Ectodermal cell (in vitro differentiated cells): ENCODE measurements around the gene C2CD4D.

Experiments
- H3K27ac ChIP-seq: 2 replicates; pipeline ENCODE4 v1.7.0; 2013; ENCODE audit warnings: mild to moderate bottlenecking, low read depth, low read length; ENCODE audit not compliant: insufficient read depth, poor library complexity, severe bottlenecking
- H3K27me3 ChIP-seq: 2 replicates; pipeline ENCODE4 v1.7.0; 2013; ENCODE audit warnings: mild to moderate bottlenecking, low read length; ENCODE audit not compliant: insufficient read depth, control insufficient read depth, poor library complexity, severe bottlenecking
- H3K36me3 ChIP-seq: one replicate; pipeline ENCODE4 v1.7.0; 2013; ENCODE audit warnings: low read length; ENCODE audit not compliant: control insufficient read depth, insufficient read depth
- H3K4me1 ChIP-seq: one replicate; pipeline ENCODE4 v1.7.0; 2013; ENCODE audit warnings: low read length; ENCODE audit not compliant: control insufficient read depth, insufficient read depth
- H3K4me3 ChIP-seq: 2 replicates; pipeline ENCODE4 v1.7.0; 2013; ENCODE audit warnings: low read depth, low read length, control low read depth; ENCODE audit not compliant: insufficient read depth
- H3K9me3 ChIP-seq: 2 replicates; pipeline ENCODE4 v1.7.0; 2013; ENCODE audit warnings: mild to moderate bottlenecking, low read length, moderate library complexity; ENCODE audit not compliant: control insufficient read depth
- WGBS, 2 experiments: methylation state at CpG; one replicate each; pipeline ENCODE4 v1.1.7; 2013; ENCODE audit warnings: missing lambda C conversion rate in 2 of 2; 5-methylcytosine and 5-hydroxymethylcytosine counted together

Gene C2CD4D

GRCh38 chr1:151815716-151816327 lies 23.8 kb downstream of the C2CD4D start:
- Histone ChIP-seq H3K4me1 (no peaks in the 10 kb centered on the region), H3K27me3 (no peaks in the 10 kb centered on the region), H3K9me3 (no peaks in the 10 kb centered on the region), H3K27ac (no peak overlapping the region), H3K4me3 (no peak overlapping the region), H3K36me3 (no peaks in the 10 kb centered on the region)
- 91 to 92% methylated on average over 11 to 12 of the region's 12 CpGs for WGBS, 2 experiments

GRCh38 chr1:151814971-151815545 lies 24.6 kb downstream of the C2CD4D start:
- WGBS, 2 experiments = 92% methylated on average over 8 of the region's 8 CpGs
- H3K27me3 ChIP-seq = no peaks in the 10 kb centered on the region
- no peaks in the 10 kb centered on the region for H3K4me1 ChIP-seq
- no peak overlapping the region for H3K27ac ChIP-seq
- no peak overlapping the region for H3K4me3 ChIP-seq
- no peaks in the 10 kb centered on the region for H3K36me3 ChIP-seq
- no peaks in the 10 kb centered on the region for H3K9me3 ChIP-seq

- Histone ChIP-seq H3K4me1 (no peaks in the 10 kb centered on the region), H3K36me3 (no peaks in the 10 kb centered on the region), H3K4me3 (no peak overlapping the region), H3K27ac (no peak overlapping the region), H3K27me3 (no peaks in the 10 kb centered on the region), H3K9me3 (no peaks in the 10 kb centered on the region)
- 91 to 93% methylated on average over 15 of the region's 15 CpGs for WGBS, 2 experiments
These were observed 25.2 kb downstream of the C2CD4D start for GRCh38 chr1:151814426-151814825.

- Histone ChIP-seq H3K9me3 (no peaks in the 10 kb centered on the region), H3K36me3 (no peaks in the 10 kb centered on the region), H3K27ac (no peak overlapping the region), H3K4me1 (no peaks in the 10 kb centered on the region), H3K4me3 (no peak overlapping the region), H3K27me3 (no peaks in the 10 kb centered on the region)
- WGBS, 2 experiments = 92 to 97% methylated on average over 12 of the region's 12 CpGs
These were observed 26.2 kb downstream of the C2CD4D start for GRCh38 chr1:151813271-151813977.

- Histone ChIP-seq H3K4me3 (no peak overlapping the region), H3K27me3 (no peaks in the 10 kb centered on the region), H3K4me1 (no peaks in the 10 kb centered on the region), H3K9me3 (no peaks in the 10 kb centered on the region), H3K36me3 (no peaks in the 10 kb centered on the region), H3K27ac (no peak overlapping the region)
- WGBS, 2 experiments = 88 to 91% methylated on average over 9 of the region's 9 CpGs
These were observed 28.4 kb downstream of the C2CD4D start for GRCh38 chr1:151811181-151811580.

GRCh38 chr1:151809985-151810556 lies 29.5 kb downstream of the C2CD4D start:
- no peak overlapping the region for H3K27ac ChIP-seq
- WGBS, 2 experiments = 97 to 100% methylated on average over 1 of the region's 1 CpG
- H3K4me3 ChIP-seq = no peak overlapping the region
- H3K27me3 ChIP-seq = no peaks in the 10 kb centered on the region
- no peaks in the 10 kb centered on the region for H3K9me3 ChIP-seq
- H3K36me3 ChIP-seq = no peaks in the 10 kb centered on the region
- H3K4me1 ChIP-seq = no peaks in the 10 kb centered on the region

GRCh38 chr1:151809290-151809984 lies 30.2 kb downstream of the C2CD4D start:
- WGBS, 2 experiments = 84 to 86% methylated on average over 7 to 8 of the region's 8 CpGs
- H3K9me3 ChIP-seq = no peaks in the 10 kb centered on the region
- H3K4me3 ChIP-seq = no peak overlapping the region
- H3K27me3 ChIP-seq = no peaks in the 10 kb centered on the region
- no peaks in the 10 kb centered on the region for H3K4me1 ChIP-seq
- H3K36me3 ChIP-seq = no peaks in the 10 kb centered on the region
- H3K27ac ChIP-seq = no peak overlapping the region

- Histone ChIP-seq H3K9me3 (no peaks in the 10 kb centered on the region), H3K36me3 (no peaks in the 10 kb centered on the region), H3K27ac (no peak overlapping the region), H3K27me3 (no peaks in the 10 kb centered on the region), H3K4me1 (no peaks in the 10 kb centered on the region), H3K4me3 (no peak overlapping the region)
- 82 to 90% methylated on average over 1 of the region's 1 CpG for WGBS, 2 experiments
These were observed 31.9 kb downstream of the C2CD4D start for GRCh38 chr1:151807766-151808165.

- no peaks in the 10 kb centered on the region for H3K9me3 ChIP-seq
- WGBS, 2 experiments = 92% methylated on average over 5 of the region's 5 CpGs
- no peaks in the 10 kb centered on the region for H3K27me3 ChIP-seq
- no peaks in the 10 kb centered on the region for H3K4me1 ChIP-seq
- no peak overlapping the region for H3K27ac ChIP-seq
- H3K4me3 ChIP-seq = no peak overlapping the region
- no peaks in the 10 kb centered on the region for H3K36me3 ChIP-seq
These were observed 32.5 kb downstream of the C2CD4D start for GRCh38 chr1:151807131-151807530.

GRCh38 chr1:151806170-151806569 lies 33.5 kb downstream of the C2CD4D start:
- Histone ChIP-seq H3K27me3 (no peaks in the 10 kb centered on the region), H3K4me3 (no peak overlapping the region), H3K36me3 (no peaks in the 10 kb centered on the region), H3K9me3 (no peaks in the 10 kb centered on the region), H3K27ac (no peak overlapping the region), H3K4me1 (no peaks in the 10 kb centered on the region)
- 90 to 92% methylated on average over 7 of the region's 7 CpGs for WGBS, 2 experiments
